HCT116 (cell line): ENCODE results near the gene UPB1.

Experiments
- SIN3A ChIP-seq: IDR thresholded peaks from 2 replicates; pipeline ENCODE4 v1.6.1; 2012; ENCODE audit warnings: low read depth
- TF ChIP-seq, protein P1 (sequence below): IDR thresholded peaks from 2 replicates; pipeline ENCODE4 v1.6.1; 2012

DNA sequence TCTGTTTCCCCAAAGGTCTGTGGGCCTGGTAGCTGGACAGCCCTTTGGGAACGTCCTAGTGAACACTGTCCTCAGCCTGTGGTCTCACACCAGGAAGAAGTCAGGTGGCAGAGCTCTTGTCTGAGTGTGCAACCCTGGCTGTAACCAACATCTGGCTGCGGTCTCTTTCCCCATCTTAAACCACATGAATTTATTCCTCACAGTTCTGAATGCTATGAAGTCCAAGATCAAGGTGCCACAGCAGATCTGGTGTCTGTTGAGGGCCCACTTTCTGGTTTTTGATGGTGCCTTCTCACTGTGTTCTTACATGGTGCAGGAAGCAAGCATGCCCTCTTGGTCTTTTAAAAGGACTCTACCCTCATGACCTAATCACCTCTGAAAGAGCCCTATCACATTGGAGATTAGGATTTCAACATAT, 2.7 kb downstream of the UPB1 start:
- TF ChIP-seq SIN3A: no peak
- TF ChIP-seq, protein P1, sequence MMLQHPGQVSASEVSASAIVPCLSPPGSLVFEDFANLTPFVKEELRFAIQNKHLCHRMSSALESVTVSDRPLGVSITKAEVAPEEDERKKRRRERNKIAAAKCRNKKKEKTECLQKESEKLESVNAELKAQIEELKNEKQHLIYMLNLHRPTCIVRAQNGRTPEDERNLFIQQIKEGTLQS: no peak
